ENCODE data around the gene APCDD1L.
A peak's percentile ranks its signal among the peaks of the same experiment; 100 is the strongest.

APCDD1L gene

DNA sequence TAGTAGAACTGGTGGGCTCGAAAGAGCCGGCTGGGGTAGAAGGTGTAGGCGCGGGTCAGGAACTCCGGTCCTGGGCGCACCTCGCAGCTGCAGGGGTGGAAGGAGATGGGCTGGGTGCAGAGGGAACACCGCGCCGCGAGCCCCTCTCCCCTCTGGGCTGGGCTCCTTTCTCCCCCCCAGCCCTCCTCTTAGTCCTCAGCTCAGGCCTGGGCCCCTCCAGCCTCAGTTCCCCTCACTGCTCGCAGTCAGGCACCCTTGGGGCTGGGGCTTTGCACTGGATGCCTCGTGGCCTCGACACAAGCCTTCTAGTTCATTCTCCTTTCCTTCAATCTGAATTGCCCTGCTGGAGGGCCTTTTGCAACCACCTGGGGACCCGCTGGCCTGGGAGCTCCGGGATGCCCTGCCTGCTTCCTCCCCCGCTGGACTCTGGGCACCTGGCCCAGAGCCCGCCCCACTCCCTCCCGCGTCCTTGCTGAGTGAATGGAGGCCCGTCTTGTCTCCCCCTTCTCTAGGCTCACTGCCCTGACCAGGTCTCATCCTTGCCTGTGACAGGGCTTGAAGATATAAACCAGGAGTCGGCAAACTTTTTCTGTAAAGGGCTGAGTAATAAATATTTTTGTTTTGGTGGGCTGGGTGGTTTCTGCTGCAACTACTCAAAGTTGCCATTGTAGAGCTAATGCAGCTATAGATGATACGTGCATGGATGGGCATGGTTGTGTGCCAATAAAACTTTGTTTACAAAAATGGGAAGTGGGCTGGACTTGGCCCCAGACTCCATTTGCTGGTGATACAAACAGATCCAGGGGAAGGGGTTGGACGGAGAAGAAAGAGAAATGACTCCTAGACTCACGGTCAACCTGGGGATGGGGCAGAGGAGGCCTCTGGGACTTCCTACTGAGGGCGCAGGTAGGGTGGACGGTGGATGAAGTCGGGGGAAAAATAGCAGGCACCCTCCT is 47.3 kb downstream of the APCDD1L start:
- DNase-seq, result no peak

DNA sequence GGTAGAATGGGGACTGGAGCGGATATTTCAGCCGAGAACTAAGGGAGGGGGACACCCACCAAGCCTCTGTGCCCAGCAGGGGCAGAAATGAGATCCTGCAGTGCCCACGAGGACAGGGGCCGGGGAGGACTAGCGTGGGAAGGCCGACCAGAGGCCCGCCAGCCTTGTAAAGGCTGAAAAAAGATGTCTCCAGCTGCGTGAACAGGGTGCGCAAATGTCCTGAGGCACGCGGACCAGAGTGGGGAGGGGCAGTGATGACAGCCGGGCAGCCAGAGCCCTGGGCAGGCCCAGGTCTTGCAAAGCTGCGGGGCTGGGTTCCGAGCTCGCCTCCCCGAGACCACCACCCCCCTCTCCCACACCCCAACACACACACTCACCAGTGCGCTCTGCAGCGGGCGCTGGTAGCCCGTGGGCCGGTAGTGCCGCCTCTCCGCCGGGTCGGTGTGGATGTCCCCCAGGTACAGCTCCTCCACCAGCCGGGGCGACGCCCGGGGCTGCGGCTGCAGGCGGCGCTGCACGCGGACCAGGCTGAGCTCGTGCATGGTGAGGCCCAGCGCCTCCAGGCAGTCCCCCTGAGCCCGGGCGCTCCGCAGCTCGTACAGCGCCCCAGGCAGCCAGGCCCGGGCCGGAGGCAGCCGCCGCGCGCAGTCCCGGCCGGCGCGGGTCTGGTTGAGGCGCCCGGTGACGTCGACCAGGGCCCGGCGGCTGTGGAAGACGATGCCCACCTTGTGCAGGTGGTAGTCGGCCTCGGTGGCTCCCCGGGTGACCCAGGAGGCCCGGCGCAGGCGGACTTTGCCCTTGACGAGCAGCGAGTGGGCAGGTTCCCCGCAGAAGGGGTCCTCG is 48.2 kb downstream of the APCDD1L start:
- DNase-seq, result no peak

DNA sequence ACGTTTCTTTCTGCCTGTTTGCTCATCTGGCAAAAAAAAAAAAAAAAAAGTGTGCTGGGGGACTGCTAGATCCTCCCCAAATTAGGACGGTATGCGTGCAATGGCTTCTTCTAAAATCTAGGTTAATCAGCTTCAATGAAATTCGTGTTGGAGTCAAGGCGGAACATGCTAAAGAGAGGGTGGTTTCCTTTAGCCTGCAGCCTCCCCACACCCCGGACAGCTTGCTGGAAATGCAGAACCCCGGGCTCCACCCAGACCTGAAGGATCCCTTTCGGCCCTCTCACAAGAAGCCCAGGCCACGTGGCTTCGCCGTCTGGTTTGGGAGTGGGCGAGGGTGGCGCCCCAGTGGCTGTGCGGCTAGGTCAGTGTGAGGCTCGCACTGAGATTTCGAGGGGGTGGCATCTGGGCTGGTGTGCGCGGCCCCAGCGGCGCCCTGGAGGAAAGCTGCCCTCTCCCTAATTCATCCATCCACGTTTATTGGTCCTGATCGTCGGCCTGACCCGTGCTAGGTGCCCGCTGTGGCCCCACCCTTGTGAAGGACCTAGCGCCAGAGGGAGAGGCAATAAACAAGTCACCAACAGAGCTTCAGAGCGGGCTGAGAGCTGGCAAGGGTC is 49.0 kb downstream of the APCDD1L start:
- DNase-seq, result no peak

DNA sequence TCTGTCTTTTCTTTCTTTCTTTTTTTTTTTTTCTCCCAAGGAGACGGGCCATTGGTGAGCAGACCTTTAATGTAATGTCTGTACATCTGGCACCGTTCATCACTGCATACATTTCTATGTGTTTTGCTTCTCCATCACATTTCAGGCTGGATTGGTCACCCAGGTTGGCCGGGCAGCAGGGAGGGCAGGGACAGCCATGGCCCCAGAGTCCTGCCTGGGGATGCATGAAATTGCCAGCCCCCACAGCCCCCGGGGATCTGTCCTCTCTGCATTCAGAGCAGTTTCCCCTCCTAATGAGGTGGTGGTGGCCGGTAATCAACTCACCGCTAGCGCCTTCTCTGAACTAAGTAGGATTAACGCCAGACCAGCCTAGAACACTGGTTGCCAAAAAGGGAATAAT is 50.4 kb downstream of the APCDD1L start:
- no peak for DNase-seq

DNA sequence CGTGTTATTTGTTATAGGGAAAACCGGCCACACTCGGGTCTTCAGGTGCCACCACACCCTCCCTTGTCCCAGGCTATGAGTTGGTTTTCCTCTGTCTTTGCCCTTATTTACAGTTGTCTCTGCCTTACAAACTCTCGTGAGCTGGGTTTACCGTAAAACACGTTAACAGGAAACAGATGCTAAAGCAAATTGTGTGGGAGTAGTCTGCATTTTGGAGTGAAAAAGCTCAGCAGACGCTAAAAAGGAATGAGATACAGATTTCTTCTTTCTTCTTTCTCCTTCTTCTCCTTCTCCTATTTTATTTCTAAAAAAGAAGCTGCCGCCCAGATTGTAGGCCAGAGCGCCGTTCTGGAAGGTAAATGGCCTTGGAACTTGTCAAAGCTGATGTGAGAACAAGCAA is 51.9 kb downstream of the APCDD1L start:
- DNase-seq, result no peak

DNA sequence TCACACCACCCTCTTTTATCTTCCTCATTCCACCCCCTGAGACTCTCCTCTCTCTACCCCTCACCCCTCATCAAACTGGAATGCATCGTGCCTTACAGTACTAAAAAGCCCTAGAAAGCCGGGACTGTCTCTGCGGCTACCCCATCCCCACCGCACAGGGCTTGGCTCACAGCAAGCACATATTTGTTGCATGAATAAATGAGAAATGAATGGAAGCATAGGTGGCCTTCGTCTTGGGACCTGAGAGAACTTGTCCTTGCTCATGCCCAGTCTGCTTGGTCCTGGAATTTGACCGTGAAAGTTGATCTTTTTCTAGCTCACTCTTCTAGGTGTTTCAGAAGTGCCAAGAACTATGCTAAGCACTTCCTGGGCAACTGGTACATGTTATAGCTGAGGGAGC is 53.3 kb downstream of the APCDD1L start:
- no peak for DNase-seq

DNA sequence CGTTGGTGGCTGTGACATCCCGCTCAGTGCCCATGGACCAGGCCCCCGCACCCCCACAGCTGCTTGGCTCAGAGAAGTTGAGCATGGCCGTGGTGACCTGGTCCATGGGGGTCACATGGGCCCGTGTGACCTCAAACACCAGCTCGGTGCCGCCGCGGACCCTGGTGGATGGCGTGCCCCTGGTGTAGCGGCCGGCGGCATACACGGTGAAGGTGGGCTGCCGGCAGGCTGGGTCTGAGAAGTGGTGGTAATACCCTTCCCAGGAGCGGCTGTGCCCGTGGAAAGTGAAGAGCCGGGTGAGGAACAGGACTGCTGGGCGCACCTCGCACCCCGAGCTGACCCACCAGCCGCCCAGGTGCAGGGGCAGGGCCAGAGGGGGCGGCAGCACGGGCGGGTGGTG is 54.1 kb downstream of the APCDD1L start:
- no peak for DNase-seq

DNA sequence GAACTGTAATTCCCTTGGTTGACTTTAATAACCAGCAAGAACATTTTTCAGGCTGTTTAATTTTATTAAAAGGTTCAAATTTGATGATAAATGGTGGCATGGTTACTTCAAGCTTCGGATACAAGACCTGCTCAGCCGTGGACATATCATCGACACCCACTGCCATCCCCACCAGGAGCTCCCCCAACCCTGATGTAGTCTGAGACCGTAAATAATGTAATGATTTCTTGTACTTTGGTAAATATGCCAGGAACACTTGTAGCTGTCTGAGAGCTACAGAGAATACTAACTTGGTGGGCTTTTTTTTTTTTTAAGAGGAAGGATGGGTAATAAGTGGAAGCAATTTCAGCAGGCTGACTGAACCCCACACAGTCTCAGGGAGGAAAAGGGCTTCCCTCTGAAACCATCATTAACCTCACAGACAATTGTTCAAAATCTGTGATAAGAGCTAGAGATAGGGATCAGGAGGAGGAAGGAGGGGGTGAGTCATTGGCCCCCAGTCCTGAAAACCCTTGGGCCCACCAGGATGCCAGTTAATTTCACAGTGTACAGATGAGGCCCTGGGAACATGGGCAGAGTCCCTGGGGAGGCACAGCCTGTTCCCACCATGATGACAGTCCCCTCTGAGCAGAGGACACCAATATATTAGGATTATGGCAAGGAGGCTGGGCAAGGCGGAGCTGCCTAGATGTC is 56.0 kb downstream of the APCDD1L start:
- no peak for DNase-seq

DNA sequence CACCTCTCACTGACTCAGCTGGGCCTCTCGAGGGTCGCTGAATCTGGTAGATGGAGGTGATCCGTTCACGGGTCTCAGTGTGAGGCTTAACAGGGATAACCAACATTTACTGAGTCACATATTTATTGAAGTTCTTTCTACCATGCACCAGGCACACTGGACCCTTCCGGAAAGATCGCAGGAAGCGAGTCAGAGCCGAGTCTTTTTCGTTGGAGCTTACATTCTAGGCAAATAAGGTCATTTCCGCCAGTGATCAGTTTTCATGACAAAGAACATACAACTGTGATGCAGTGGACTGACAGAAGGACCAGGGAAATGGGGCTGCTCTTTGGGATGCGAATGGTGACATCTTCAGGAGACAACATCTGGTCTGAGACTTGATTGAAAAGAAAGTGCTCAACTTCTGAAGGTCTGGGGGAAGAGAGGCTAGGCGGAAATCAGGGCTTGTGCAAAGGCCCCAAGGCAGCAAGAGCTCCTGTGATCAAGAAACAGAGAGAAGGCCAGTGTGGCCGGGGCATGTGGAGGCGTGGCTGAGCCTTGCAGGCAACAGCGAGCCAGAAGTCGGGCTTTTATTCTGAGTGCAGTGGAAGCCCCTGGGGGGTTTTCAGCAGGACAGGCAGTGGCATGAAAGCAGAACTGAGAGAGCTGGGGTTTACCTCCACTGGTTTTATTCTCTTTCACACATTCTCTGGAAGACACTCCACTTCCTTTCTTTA is 56.7 kb downstream of the APCDD1L start:
- no peak for DNase-seq

DNA sequence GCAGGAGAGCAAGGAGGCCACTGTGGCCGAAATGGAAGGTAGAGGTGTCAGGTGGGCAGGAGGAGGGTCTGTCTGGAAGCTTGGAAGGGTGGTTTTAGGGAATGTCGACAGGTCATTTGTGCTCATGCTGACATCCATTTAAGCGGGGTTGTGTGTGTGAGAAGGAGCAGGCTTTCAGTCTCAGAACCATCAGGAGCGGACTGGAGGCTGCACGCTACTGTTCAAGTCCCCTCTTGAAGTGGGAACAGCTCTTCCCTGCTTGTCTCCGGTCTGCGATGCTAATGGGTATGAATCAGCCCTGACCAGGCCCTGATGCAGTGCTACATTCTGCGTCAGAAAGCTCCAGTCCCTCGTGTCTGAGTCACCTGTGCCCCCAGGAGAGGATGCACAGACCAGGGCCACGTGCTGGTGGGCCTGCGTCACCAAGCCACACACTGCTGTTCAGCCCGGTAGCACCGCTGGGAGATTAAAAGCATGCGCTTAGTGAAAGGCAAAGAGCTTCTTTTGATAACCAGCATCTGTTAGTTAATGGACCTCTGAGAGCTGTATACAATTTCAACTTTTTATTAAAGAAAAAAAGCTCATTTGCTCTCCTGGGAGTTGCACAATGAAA is 58.0 kb downstream of the APCDD1L start:
- DNase-seq, result no peak

DNA sequence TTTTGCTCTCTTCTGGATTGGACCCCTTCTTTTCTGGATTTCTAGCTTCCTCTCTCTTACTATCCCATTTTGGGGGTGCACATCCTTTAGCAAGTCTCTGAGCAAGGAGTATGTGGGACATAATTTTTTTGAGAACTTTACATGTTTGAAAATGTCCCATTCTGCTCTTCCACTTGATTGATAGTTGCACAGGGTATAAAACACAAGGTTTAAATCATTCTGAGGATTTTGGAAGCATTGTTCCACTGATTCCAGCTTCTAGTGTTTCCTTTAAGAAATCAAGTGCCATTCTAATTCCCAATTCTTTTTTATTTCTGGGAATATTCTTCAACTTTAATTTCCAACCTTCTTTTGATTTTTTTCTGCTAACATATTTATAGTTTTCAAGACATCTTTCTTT is 60.7 kb downstream of the APCDD1L start:
- DNase-seq, result no peak

DNA sequence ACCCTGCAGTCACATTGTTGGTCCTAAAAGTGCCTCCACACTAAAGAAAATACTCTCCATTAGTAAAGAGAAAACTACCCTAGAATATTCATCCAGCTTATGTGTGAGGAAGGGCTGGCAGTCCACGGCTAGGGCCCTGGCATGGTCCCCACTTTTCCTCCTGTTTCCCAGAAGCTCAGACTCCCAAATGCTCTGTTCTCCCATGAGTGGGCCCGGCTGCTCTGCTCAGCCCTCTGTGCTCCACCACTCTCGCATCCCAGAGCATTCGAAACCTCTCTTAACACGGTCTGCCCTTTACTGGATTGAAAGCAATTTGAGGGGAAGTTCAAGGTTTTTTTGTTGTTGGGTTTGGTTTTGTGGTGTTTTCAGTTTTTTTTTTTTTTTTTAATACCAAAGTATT is 61.8 kb downstream of the APCDD1L start:
- no peak for DNase-seq

DNA sequence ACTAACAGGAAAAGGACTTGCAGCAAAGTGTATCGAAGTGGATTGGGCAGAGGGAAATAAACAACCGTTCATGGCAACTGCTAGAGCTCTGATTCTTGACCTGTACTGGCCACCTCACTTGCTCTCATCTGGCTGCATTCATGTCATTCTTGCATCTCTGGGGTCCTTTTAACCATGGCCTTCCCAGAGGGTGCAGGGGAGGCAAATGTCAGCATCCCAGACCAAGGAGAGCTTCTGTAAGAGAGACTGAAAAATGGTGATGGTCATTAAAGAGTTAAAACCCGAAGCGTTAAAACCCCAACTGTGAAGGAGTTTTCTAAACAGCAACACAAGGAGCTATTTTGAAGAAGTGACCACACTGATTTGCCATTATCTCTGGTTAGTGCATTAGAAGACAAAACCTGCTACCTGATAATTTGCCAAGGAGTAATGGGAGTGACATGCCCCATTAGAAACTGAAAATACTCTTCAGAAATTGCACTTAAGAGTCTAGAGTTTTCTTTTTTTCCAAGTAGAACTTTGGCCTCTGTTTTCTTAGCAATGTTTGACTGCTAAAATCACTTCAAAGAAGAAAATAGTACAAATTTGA is 62.4 kb downstream of the APCDD1L start:
- DNase-seq, result no peak

DNA sequence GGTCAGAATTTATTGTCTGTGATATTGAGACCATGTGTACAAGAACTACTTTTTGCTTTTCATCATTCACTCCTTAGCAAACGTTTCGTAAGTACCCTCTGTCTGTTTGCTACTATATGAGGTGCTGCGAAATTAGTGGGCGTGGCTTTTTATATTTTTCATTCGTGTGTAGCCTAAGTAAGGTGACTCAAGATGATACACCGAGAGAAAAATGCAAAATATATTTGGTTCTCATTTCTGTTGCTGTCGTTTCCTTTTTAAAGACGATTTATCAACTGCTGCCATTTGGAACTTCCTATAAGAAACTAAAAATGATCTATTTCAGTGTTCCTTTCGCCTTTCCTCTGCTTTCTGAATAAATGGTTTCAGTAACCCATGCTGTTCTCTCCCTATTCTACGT is 64.9 kb downstream of the APCDD1L start:
- no peak for DNase-seq

DNA sequence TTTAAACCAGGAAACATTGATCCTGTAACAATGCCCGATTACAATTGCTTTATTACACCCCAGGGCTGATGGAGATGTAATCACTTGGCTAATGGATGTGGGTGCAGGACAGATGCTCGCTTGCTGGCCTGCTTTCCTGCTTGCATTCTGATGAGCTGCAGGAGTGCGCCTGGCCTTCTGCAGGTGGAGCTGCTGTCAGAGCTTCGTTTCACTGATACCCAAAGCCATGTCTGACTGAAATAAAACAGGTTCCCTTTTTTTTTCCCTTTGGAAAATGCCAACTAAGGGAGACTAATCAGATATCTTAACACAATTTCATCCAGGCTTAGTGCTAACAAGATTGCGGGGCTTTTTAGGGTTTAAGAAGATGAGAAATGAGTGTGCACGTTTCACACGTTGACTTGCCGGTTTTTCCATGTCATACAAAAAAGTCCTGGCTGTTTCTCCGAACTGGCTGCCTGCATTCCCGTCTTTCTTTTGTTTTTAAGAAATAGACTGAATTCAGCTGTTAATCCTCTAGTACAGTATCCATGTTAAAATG is 65.4 kb downstream of the APCDD1L start:
- DNase-seq, result peak in 2 of 58 donors; percentile 4 to 8

DNA sequence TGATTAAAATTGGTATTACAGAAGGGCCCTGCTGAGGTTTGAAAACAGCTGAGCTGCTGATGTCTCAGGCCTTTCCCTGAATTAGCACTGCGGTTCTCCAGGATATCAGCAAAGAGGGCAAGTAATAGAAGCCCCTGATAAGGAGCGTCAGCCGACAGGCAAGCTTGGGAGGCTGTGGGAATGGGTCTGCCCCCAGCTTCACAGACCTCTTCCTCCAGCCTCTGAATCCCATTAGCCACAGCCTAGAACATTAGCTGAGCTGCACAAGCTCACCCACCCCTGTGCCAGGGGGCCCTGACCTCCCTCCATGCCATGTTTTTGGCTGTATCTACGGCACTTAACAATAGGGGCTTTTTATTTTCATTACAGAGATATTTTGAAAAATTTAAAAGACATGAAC is 66.2 kb downstream of the APCDD1L start:
- DNase-seq, result no peak

DNA sequence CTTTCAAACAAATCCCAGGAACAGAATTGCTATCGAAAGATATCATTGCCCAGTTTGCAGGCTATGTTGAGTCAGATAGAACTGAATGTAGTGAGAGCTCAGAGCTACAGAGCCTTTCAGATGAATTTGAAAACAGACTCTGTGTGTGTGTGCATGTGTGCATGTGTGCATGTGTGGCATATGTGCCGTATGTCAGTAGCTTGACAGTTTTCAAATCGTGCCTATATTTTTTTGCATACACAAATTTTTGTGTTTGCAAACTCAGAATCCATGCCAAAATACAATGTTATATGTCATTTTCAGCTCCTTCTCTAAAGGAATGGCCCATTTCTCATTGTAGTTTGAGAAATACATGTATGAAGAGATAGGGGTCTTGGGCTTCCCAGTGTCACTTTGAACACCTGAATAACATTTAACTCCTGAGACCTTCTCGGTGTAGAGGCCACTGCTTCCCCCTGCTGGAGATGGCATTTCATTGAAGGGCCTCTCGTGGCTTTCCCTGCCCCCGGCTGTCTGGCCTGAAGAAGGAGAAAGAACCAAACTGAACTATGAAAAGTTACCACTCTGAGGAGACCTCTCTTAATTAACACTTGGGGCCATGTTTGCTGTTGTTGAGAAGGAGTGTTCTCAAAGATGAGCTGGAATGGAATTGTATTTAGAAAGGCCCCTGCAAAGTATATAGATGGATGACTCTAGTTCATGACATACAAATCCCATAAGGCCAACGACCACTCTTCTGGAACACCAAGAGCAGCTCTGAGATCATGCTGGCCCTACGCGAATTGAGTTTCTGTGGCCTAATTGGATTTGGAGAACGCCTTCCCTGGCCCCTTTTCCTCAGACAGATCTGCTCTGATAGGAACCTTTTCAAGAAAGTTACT is 67.4 kb downstream of the APCDD1L start:
- DNase-seq, result peak in 5 of 58 donors; percentile 1 to 17 (median 5)

DNA sequence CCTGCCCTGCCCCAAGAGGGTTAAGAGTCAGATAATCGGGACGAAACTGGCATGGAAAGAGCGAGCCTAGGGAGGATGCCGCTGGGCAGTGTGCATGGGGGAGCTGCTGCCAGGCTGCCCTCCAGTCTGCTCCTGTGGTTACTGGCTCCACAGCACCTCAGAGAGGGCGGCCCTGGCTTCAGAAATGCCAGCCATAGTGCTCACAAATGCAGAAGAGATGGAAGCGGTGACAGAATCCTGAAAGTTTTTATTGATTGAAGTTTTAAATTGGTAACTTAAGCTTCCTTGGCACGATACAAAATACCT is 68.3 kb downstream of the APCDD1L start:
- DNase-seq, result no peak
